Activated naive CD8-positive, alpha-beta T cell treated with anti-CD3 and anti-CD28 coated beads, Interleukin-2, amount 50 U/mL, for 16 hours (primary cell): ENCODE measurements around the gene DHX29.

Experiments
- DNase-seq: peaks from one replicate; pipeline ENCODE4 v3.0.0-alpha.2; 2020; ENCODE audit warnings: low read depth, low spot score

Gene DHX29

GRCh38 chr5:55232271-55232984 lies 75.1 kb downstream of the DHX29 start:
- no peak for DNase-seq

GRCh38 chr5:55231919-55232270 lies 75.6 kb downstream of the DHX29 start:
- DNase-seq, result no peak

- no peak for DNase-seq
Observed at GRCh38 chr5:55231029-55231918, 76.2 kb downstream of the DHX29 start.

- no peak for DNase-seq
Observed at GRCh38 chr5:55230086-55230629, 77.3 kb downstream of the DHX29 start.

- no peak for DNase-seq
Observed at GRCh38 chr5:55227664-55228430, 79.6 kb downstream of the DHX29 start.

GRCh38 chr5:55226934-55227663 lies 80.4 kb downstream of the DHX29 start, which contains the start of gene MCIDAS:
MCIDAS (minus strand) TSS chr5:55227315; CDS start chr5:55227138, 177 bp downstream.
- no peak for DNase-seq

- no peak for DNase-seq
Observed at GRCh38 chr5:55226027-55226933, 81.2 kb downstream of the DHX29 start.

- DNase-seq, result no peak
Observed at GRCh38 chr5:55225346-55225745, 82.1 kb downstream of the DHX29 start.

- DNase-seq, result no peak
Observed at GRCh38 chr5:55223812-55224240, 83.7 kb downstream of the DHX29 start.

- no peak for DNase-seq
Observed at GRCh38 chr5:55222985-55223811, 84.3 kb downstream of the DHX29 start.

GRCh38 chr5:55222092-55222984 lies 85.2 kb downstream of the DHX29 start:
- DNase-seq, result no peak

GRCh38 chr5:55220433-55221185 lies 86.9 kb downstream of the DHX29 start:
- DNase-seq, result no peak

GRCh38 chr5:55219770-55220169 lies 87.7 kb downstream of the DHX29 start:
- no peak for DNase-seq

GRCh38 chr5:55218967-55219366 lies 88.5 kb downstream of the DHX29 start:
- DNase-seq, result no peak

- no peak for DNase-seq
Observed at GRCh38 chr5:55211184-55211874, 96.2 kb downstream of the DHX29 start.
